ENCODE measurements around the gene NIP7. TPM values are rescaled to one million over a fixed set of nuclear protein-coding genes. Genes with fewer than 3 reads are reported as not detected.

Gene NIP7
- total and polyA plus RNA-seq, 2 experiments from 2014 or later: 30.4 to 47.4 TPM

GRCh38 chr16:69386596-69386995 is 47.0 kb downstream of the NIP7 start (continued):
- TF ChIP-seq REST (IDR thresholded peaks at IDR 0.05; ENCODE audit: unreplicated experiment) (no peak), ZNF331 (CRISPR knock-in tag; IDR thresholded peaks at IDR 0.05; ENCODE audit: low read depth) (no peak), CREB1 (CRISPR knock-in tag; IDR thresholded peaks at IDR 0.05; ENCODE audit: low read depth) (no peak), JUNB (IDR thresholded peaks at IDR 0.05; ENCODE audit: unreplicated experiment) (no peak), NANOG (IDR thresholded peaks at IDR 0.05; ENCODE audit: borderline replicate concordance) (no peak)

Other genes with a start within 250 kb of the NIP7 start
- 54.9 and 56.7 TPM in 2 replicates for gene HAS3, start 234.1 kb upstream of the NIP7 start, total RNA-seq (2014; rRNA removed; shearing (Covaris generic))
- gene HAS3, start 234.1 kb upstream of the NIP7 start, polyA plus RNA-seq (2016; fragmentation: Nextera tagmentation; extraction: Ambion mirVana): 7.3 TPM in 2 replicates
- 147 and 155 TPM in 2 replicates for gene CHTF8, start 207.2 kb upstream of the NIP7 start, total RNA-seq (2014; rRNA removed; shearing (Covaris generic))
- 24.4 and 25.5 TPM in 2 replicates for gene CHTF8, start 207.2 kb upstream of the NIP7 start, polyA plus RNA-seq (2016; fragmentation: Nextera tagmentation; extraction: Ambion mirVana)
- 66.6 and 76.7 TPM in 2 replicates for gene UTP4, start 207.1 kb upstream of the NIP7 start, total RNA-seq (2014; rRNA removed; shearing (Covaris generic))
- 63.2 TPM in 2 replicates for gene UTP4, start 207.1 kb upstream of the NIP7 start, polyA plus RNA-seq (2016; fragmentation: Nextera tagmentation; extraction: Ambion mirVana)
- gene SNTB2, start 152.6 kb upstream of the NIP7 start, total RNA-seq (2014; rRNA removed; shearing (Covaris generic)): 18.8 and 42.7 TPM in 2 replicates
- gene SNTB2, start 152.6 kb upstream of the NIP7 start, polyA plus RNA-seq (2016; fragmentation: Nextera tagmentation; extraction: Ambion mirVana): 4.8 and 6.2 TPM in 2 replicates
- gene VPS4A, start 28.4 kb upstream of the NIP7 start, total RNA-seq (2014; rRNA removed; shearing (Covaris generic)): 25.2 and 32.7 TPM in 2 replicates
- gene VPS4A, start 28.4 kb upstream of the NIP7 start, polyA plus RNA-seq (2016; fragmentation: Nextera tagmentation; extraction: Ambion mirVana): 28.8 and 29.1 TPM in 2 replicates
- gene PDF, start 9.2 kb upstream of the NIP7 start, total RNA-seq (2014; rRNA removed; shearing (Covaris generic)): 43.4 and 48.7 TPM in 2 replicates
- gene PDF, start 9.2 kb upstream of the NIP7 start, polyA plus RNA-seq (2016; fragmentation: Nextera tagmentation; extraction: Ambion mirVana): 16.2 and 18.8 TPM in 2 replicates
- 55.7 and 79.9 TPM in 2 replicates for gene COG8, start 208 bp upstream of the NIP7 start, total RNA-seq (2014; rRNA removed; shearing (Covaris generic))
- gene COG8, start 208 bp upstream of the NIP7 start, polyA plus RNA-seq (2016; fragmentation: Nextera tagmentation; extraction: Ambion mirVana): 18.2 and 21.4 TPM in 2 replicates
- not detected in 2 replicates for gene TMED6, start 12.0 kb downstream of the NIP7 start, total RNA-seq (2014; rRNA removed; shearing (Covaris generic))
- 0.29 and 1.3 TPM in 2 replicates for gene TMED6, start 12.0 kb downstream of the NIP7 start, polyA plus RNA-seq (2016; fragmentation: Nextera tagmentation; extraction: Ambion mirVana)
- gene TERF2, start 46.2 kb downstream of the NIP7 start, total RNA-seq (2014; rRNA removed; shearing (Covaris generic)): 28.9 and 33.0 TPM in 2 replicates
- gene TERF2, start 46.2 kb downstream of the NIP7 start, polyA plus RNA-seq (2016; fragmentation: Nextera tagmentation; extraction: Ambion mirVana): 10.8 and 11.4 TPM in 2 replicates
- gene CYB5B, start 84.8 kb downstream of the NIP7 start, total RNA-seq (2014; rRNA removed; shearing (Covaris generic)): 65.4 and 72.0 TPM in 2 replicates
- gene CYB5B, start 84.8 kb downstream of the NIP7 start, polyA plus RNA-seq (2016; fragmentation: Nextera tagmentation; extraction: Ambion mirVana): 100 and 110 TPM in 2 replicates
- 27.0 and 31.9 TPM in 2 replicates for gene NFAT5, start 226.2 kb downstream of the NIP7 start, total RNA-seq (2014; rRNA removed; shearing (Covaris generic))
- 10.6 and 12.6 TPM in 2 replicates for gene NFAT5, start 226.2 kb downstream of the NIP7 start, polyA plus RNA-seq (2016; fragmentation: Nextera tagmentation; extraction: Ambion mirVana)